Activated effector memory CD4-positive, alpha-beta T cell treated with anti-CD3 and anti-CD28 coated beads, Interleukin-2, amount 50 U/mL, for 16 hours (primary cell): ENCODE measurements around the gene USP3.

Source experiments
- DNase-seq: peaks from one replicate; pipeline ENCODE4 v3.0.0-alpha.2; 2020

USP3 gene

GRCh38 chr15:63545520-63545919 lies 41.1 kb downstream of the USP3 start:
- no peak for DNase-seq

DNA sequence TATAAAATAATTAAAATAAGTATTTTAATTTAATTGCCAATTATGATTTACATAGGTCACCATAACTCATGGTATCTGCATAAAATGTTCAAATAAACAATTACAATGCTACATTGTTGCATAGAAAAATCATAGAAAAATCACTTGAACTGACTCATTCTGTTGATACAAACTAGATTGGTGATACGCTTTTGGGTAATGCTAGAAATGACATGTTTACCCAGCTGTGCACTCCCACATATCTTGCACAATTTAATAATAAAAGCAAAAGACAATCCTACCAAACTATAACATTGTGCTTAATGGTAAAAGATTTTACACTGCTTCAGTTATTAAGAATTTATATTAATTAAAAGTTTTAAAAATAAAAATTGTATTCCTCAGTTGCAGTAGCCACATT lies 47.0 kb downstream of the USP3 start:
- DNase-seq, result no peak

GRCh38 chr15:63553388-63553791 lies 49.0 kb downstream of the USP3 start:
- DNase-seq, result no peak

DNA sequence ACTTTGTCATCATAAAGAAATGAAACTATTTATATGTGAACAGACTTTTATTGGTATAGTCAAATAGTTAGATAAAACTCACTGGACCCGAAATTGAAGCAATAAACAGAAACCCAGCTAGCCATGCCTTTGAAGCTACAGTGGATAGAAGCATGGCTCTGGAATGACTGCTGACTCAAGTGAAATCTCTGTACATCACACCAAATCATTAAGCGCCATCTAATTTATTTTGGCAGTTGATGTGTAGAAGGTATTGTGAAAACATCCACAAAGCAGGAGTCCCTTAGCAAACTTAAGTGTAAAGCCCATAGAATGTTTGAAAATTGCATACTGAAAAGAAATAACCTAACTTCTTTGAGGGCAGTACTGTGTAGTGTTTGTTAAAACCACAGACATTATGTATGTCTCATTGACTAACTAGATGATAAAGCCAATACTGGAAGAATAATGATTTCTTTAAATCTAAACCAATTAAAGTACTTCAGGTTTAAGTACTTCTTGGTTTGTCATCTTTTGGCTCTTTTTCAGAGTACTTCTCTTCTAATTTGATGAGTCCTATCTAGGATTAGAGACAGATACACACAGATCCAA lies 50.0 kb downstream of the USP3 start:
- no peak for DNase-seq

DNA sequence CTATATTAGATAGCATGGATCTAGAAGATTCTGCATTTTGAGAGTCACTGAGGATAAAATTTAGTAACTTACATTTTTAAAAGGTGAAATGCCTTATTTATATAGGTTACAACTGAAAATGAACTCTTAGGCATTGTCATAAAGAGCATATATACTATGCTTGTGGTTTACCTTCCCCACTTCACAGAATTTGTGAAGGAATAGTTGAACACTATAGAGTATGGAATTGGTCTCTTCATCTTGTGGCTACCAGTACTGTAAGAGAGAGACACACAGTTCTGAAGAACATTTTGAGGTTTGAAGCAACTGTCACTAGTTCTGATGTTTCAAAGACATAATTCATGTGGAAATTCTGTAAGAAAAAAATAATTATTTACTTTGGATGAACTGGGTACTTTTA lies 51.1 kb downstream of the USP3 start:
- DNase-seq, result no peak

GRCh38 chr15:63556246-63556645 lies 51.9 kb downstream of the USP3 start:
- no peak for DNase-seq

GRCh38 chr15:63556736-63557135 lies 52.3 kb downstream of the USP3 start:
- DNase-seq, result no peak

DNA sequence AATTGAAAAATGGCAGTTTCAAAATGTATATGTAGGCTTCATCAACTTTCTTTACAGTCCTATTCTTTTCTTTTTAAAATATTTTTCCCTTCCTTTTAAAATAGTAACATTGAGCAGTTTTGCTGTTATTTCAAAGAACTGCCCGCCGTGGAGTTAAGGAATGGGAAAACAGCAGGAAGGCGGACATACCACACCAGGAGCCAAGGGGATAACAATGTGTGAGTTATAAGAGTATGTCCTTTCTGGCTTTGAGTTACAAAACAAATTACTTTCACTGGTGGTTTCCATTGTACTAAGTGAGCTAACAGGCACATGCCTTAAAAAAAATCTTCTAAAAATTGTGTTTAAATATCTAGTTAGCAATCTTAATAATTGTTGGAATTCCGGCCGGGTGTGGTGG lies 55.4 kb downstream of the USP3 start:
- DNase-seq, result no peak

- peak; percentile 76 for DNase-seq
Observed at GRCh38 chr15:63560741-63561448, 56.5 kb downstream of the USP3 start.

- DNase-seq, result no peak
Observed at GRCh38 chr15:63564093-63564492, 59.7 kb downstream of the USP3 start.

DNA sequence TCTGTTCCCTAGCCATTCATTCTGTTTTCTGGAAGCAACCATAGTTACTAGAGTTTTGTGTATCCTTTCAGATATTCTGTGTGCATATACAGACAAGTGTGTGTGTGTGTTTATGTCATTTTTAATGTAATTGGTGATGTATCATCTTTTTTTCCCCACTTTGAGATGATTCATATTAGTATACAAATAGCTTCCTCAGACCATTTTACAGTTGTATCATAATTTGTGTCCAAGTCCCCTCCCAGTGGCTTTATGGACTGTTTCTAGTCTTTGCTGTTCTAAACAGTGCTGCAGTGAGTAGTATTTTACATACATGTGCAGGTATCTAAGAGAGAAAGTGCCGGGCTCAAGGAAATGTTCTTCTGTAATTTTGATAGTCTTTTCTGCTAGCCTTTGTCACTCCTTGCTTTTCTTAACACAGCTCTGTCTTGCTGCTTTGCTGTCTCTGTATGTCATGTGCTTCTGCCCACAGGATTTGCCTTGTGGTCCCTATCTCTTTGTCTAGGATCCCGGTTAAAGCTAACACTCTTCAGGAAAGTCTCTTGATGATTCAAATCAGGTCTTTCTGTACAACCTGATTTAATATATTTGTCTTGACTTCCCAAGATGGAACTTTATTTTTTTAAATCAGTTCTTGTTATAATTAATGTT lies 61.3 kb downstream of the USP3 start:
- no peak for DNase-seq

DNA sequence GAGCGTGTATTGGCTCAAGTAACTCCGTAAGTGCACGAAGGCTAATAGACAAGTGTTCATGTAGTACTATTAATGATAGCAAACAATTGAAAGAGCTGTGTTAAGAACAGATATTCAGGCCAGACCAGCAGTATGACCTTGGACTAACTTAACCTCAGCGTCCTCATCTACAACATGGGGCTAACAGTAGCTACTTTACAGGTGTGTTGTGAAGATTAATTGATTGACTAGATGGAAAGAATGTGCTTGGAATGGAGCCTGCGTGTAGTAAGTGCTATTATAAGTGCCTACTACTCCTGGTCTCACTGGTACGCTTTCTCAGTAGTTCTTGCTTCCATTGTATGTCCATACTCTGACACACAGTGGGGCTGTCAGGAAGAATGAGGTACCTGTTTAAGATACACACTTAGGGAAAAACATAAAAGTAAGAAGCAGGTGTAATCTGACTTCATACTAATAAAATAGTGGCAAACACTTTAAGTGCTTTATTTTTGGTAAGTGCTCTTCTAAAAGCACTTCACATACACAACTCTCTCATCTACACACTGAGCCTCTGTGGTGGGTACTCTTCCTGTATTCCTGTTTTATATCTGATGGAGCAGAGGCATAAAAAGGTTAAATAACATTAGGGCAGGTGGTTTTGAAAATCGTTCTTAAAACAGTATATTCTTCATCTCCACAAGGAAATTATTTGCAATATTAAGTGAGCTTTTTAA lies 68.5 kb downstream of the USP3 start:
- DNase-seq, result no peak

DNA sequence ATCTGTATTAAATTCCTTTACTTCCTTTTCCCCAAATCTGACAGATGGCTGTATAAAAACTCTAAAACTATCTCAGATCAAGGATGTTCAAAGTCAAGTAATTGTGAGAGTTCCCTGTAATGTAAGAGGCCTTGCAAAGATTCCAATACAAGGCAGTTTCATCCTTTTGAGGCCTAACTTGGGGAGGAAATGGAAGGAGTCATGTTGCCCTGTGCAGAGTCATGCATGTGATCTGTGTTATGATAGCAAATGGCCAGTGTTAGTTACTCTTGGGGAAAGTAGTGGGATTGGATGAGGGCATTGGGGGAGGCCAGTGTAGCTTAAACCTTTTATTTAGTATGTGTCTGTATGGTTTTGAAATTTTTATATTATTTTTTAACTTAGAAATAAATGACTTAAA lies 69.1 kb downstream of the USP3 start:
- DNase-seq, result no peak

GRCh38 chr15:63575312-63575711 lies 70.9 kb downstream of the USP3 start:
- no peak for DNase-seq

DNA sequence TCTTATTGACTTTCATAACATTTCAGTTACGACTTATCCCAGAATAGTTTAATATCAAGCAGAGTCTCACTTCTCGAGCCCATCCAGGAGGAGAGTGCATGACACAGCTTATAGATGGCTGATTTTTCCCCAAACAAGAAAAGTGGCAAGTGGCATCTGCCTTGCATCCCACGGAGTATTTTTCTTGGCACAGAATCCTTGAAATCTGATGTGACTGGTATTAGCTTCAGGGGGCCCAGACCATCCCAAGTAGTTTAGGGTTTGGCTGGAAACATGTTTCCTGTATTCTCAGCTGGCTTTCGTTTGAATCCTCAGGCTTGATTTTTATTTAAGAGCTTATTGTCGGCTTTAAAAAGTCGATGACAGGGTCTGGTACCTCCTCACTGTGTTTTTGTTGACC lies 72.0 kb downstream of the USP3 start:
- no peak for DNase-seq

- no peak for DNase-seq
Observed at GRCh38 chr15:63582179-63582578, 77.8 kb downstream of the USP3 start.

GRCh38 chr15:63582718-63583426 lies 78.5 kb downstream of the USP3 start:
- DNase-seq, result no peak

- no peak for DNase-seq
Observed at GRCh38 chr15:63586790-63587189, 82.4 kb downstream of the USP3 start.

DNA sequence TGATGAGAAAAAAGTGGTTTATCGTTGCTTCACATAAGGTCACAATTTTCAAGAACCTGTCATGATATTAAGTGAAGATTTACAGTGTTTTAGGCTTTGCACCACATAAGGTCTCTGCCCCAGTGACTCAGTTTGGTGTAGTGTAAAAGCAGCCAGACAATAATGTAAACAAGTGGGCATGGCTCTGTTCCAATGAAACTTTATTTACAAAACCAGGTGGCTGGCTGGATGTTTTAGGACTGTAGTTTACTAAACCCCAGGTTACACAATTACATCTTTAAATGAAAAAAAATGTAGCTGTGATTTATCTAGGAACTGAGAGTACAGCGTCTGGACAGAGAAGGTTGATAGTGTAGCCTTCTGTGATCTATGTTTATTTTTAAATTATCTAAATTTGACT lies 83.1 kb downstream of the USP3 start:
- DNase-seq, result no peak

DNA sequence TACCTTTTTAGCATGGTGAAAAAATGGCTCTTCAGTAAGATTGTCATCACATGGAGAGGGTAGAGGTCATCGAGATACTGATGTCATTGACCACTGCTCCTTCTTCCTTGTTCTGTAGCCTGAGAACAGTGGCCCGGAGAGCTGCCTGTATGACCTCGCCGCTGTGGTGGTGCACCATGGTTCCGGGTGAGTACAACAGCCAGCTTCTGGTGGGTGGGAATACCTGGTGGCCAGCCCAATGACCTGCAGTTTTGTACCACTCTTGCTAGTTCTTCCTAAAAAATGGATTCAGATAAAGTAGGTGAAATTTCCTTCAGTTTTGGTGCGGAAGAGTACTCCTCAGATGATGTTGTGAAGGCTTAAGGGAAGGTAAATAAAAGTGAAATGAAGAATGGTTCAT lies 84.4 kb downstream of the USP3 start:
- no peak for DNase-seq

DNA sequence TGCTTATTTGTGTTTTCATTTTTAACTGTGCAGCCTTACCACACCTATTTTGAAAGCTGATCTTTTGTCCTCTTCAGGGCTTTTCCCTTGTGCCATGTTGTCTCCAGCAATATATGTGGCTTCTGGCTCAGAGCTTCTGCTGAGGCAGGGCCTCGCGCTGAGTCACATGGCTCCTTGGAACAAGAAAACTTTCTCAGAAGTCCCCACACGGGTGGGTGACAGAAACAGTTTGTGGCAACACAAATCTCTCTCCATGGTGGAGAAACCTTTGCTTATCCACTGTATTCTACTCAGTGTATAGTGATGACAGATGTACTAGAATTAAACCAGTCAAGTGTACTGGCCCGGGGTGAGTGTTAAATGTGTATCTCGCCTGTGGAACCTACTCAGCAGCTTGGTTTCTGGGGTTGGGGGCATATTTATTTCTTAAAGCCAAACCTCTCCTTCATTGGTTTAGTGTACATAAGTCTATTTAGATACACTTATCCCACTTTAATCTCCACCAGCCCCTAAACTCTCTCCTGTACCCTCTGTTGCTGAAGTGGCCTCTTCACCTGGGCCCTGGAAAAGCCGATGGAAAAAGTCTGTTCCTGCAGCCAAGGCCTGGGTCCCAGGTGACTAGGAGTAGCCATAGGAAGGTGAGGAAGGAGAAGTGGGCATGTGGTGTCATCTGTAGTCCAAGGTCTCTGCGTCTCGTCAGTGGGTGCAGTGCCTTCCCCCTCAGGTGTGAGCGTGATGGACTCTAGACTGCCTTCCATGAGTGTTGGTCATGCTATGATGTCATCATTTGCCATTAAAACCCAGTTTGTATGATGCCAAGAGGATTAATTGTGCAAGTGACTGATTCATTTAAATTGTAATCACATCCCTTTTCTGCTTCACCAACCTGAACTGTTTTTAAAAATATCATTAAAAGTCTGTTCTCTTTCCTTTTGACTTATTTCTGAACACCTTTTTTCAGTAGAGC lies 89.6 kb downstream of the USP3 start:
- peak; percentile 74 for DNase-seq

DNA sequence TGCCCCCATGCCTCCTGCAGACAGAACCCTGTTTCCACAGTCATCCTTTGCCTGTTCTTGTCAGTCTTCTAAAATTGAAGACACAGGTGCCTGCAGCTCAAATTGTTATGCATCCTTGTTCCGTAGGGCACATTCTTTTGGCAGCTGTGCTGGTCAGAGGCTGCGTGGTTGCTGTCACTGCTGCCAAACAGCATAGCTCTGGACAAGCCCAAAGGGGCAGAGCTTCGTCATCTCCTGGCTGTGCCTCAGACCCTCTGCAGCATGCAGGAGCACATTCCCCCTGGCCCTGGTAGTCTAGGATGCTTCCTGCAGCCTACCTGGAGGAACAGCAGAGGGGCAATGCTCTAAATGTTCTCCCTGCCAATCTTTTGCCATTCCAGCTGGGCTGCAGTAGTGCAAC lies 90.7 kb downstream of the USP3 start:
- no peak for DNase-seq
